SK-N-SH (cell line): ENCODE results near the gene GEMIN8. TPM values are rescaled to one million over a fixed set of nuclear protein-coding genes. Genes with fewer than 3 reads are reported as not detected.

ENCODE experiments used
- CTCF ChIA-PET: fragments of 300-600, 350-600 bp; formaldehyde crosslinking; extraction: SDS; loops from one replicate; lab custom pipeline; 2021; lab: Yijun Ruan, JAX
- POLR2A ChIA-PET: fragments of 350-600 bp; sonication (Branson Sonifier 250); formaldehyde crosslinking; extraction: SDS; loops from one replicate; lab custom pipeline; 2020; ENCODE audit warnings: antibody characterized with exemption, inconsistent platforms; lab: Yijun Ruan, JAX
- DNase-seq: peaks from one replicate; pipeline ENCODE4 v3.0.0; 2012
- H2AFZ ChIP-seq: fragments of 200-600 bp; sonication (generic); 2 replicates; pipeline ENCODE4 v1.8.1; 2016; ENCODE audit warnings: antibody characterized with exemption, mild to moderate bottlenecking, low read depth
- H3F3A ChIP-seq: fragments of 200-600 bp; sonication (generic); replicated peaks from 2 replicates; pipeline ENCODE3; 2016; ENCODE audit warnings: antibody characterized with exemption, mild to moderate bottlenecking; ENCODE audit not compliant: insufficient read depth
- H3K27ac ChIP-seq, 2 experiments: fragments of 200-500 bp in 1 of 2; fragments of 200-600 bp in 1 of 2; sonication (Bioruptor generic) in 1 of 2; sonication (generic), shearing (Covaris generic) in 1 of 2; 2 replicates each; pipeline versions ENCODE4 v1.5.1 to v1.6.1; 2014 to 2016; ENCODE audit warnings: low read depth in 2 of 2, inconsistent platforms in 1 of 2, low read length in 1 of 2, mild to moderate bottlenecking in 1 of 2, mixed read lengths in 1 of 2
- H3K27me3 ChIP-seq: fragments of 200-600 bp; sonication (generic), shearing (Covaris generic); 2 replicates; pipeline ENCODE4 v1.6.1; 2016; ENCODE audit warnings: mixed run types; ENCODE audit not compliant: insufficient read depth
- H3K36me3 ChIP-seq, 2 experiments: fragments of 200-500 bp in 1 of 2; fragments of 200-600 bp in 1 of 2; sonication (Bioruptor generic) in 1 of 2; sonication (generic) in 1 of 2; replicated peaks in 1 of 2; 2 replicates each; pipeline versions ENCODE3 to v1.5.1; 2014 to 2016; ENCODE audit warnings: low read length in 1 of 2, mild to moderate bottlenecking in 1 of 2; ENCODE audit not compliant: insufficient read depth in 2 of 2, control insufficient read depth in 1 of 2
- H3K4me1 ChIP-seq, 2 experiments: fragments of 200-500 bp in 1 of 2; fragments of 200-600 bp in 1 of 2; sonication (Bioruptor generic) in 1 of 2; sonication (generic), shearing (Covaris generic) in 1 of 2; 2 replicates each; pipeline versions ENCODE4 v1.5.1 to v1.6.1; 2014 to 2016; ENCODE audit warnings: low read depth in 1 of 2, low read length in 1 of 2, mixed run types in 1 of 2; ENCODE audit not compliant: insufficient read depth in 2 of 2, control insufficient read depth in 1 of 2
- H3K4me2 ChIP-seq: fragments of 200-600 bp; sonication (generic), shearing (Covaris generic); 2 replicates; pipeline ENCODE4 v1.6.1; 2017; ENCODE audit warnings: mixed run types
- H3K4me3 ChIP-seq, 2 experiments: fragments of 200-500 bp in 1 of 2; fragments of 200-600 bp in 1 of 2; sonication (Bioruptor generic) in 1 of 2; sonication (generic), shearing (Covaris generic) in 1 of 2; 2 replicates each; pipeline versions ENCODE4 v1.5.1 to v1.8.1; 2014 to 2016; ENCODE audit warnings: low read depth in 2 of 2, inconsistent platforms in 1 of 2, low read length in 1 of 2, mild to moderate bottlenecking in 1 of 2, mixed read lengths in 1 of 2, moderate library complexity in 1 of 2
- H3K79me2 ChIP-seq: fragments of 200-600 bp; sonication (generic); 2 replicates; pipeline ENCODE4 v1.8.1; 2017; ENCODE audit warnings: mild to moderate bottlenecking; ENCODE audit not compliant: insufficient read depth
- H3K9ac ChIP-seq: fragments of 200-600 bp; sonication (generic); 2 replicates; pipeline ENCODE4 v1.6.1; 2017; ENCODE audit warnings: mixed run types
- H3K9me2 ChIP-seq: fragments of 200-600 bp; sonication (generic); 2 replicates; pipeline ENCODE4 v1.6.1; 2017; ENCODE audit warnings: mixed run types
- H3K9me3 ChIP-seq: fragments of 200-600 bp; sonication (generic); 2 replicates; pipeline ENCODE4 v1.6.1; 2017; ENCODE audit warnings: mixed run types, mild to moderate bottlenecking, moderate library complexity
- H4K20me1 ChIP-seq: fragments of 200-600 bp; sonication (generic); 2 replicates; pipeline ENCODE4 v1.6.1; 2017; ENCODE audit warnings: mild to moderate bottlenecking, mixed run types; ENCODE audit not compliant: insufficient read depth
- CHD2 ChIP-seq: fragments of 150-350 bp; IDR thresholded peaks from 2 replicates; pipeline ENCODE4 v1.6.1; 2018; ENCODE audit warnings: low read length; ENCODE audit not compliant: partially characterized antibody
- ELF1 ChIP-seq: IDR thresholded peaks from 2 replicates; pipeline ENCODE4 v1.4.0; 2012
- FOSL2 ChIP-seq: IDR thresholded peaks from 2 replicates; pipeline ENCODE4 v1.4.0; 2012; ENCODE audit warnings: low read depth, mild to moderate bottlenecking, moderate library complexity, borderline replicate concordance
- FOXM1 ChIP-seq: IDR thresholded peaks from 2 replicates; pipeline ENCODE4 v1.4.0; 2012; ENCODE audit warnings: low read depth, mild to moderate bottlenecking
- GATA2 ChIP-seq: sonication (generic); formaldehyde crosslinking; IDR thresholded peaks from 2 replicates; pipeline ENCODE4 v1.5.0; 2020; ENCODE audit warnings: mild to moderate bottlenecking, missing genetic modification reagents
- IRF3 ChIP-seq: fragments of 150-350 bp; IDR thresholded peaks from 2 replicates; pipeline ENCODE4 v1.6.1; 2016; ENCODE audit warnings: mild to moderate bottlenecking, low read depth, low read length
- JUND ChIP-seq: IDR thresholded peaks from 2 replicates; pipeline ENCODE4 v1.4.0; 2012
- RAD21 ChIP-seq: IDR thresholded peaks from 2 replicates; pipeline ENCODE4 v1.6.1; 2012; ENCODE audit warnings: mild to moderate bottlenecking, low read length
- RXRA ChIP-seq: IDR thresholded peaks from 2 replicates; pipeline ENCODE4 v1.4.0; 2012; ENCODE audit warnings: low read depth, mild to moderate bottlenecking, borderline replicate concordance
- SIN3A ChIP-seq: IDR thresholded peaks from 2 replicates; pipeline ENCODE4 v1.6.1; 2012; ENCODE audit warnings: low read depth, mild to moderate bottlenecking, low read length, moderate library complexity, borderline replicate concordance
- SMC3 ChIP-seq: IDR thresholded peaks from 2 replicates; pipeline ENCODE4 v1.6.1; 2012; ENCODE audit warnings: low read depth, low read length, improper control_type of control experiment
- TEAD4 ChIP-seq: IDR thresholded peaks from 2 replicates; pipeline ENCODE4 v1.4.0; 2012; ENCODE audit warnings: mild to moderate bottlenecking, borderline replicate concordance; ENCODE audit not compliant: insufficient read depth
- YY1 ChIP-seq: IDR thresholded peaks from 2 replicates; pipeline ENCODE4 v1.4.0; 2012; ENCODE audit warnings: low read depth, mild to moderate bottlenecking
- polyA plus RNA-seq, 3 experiments: library from polyadenylated mRNA; depleted of rRNA; stranded (reverse); fragments of >200 nt; gene quantifications; 2 replicates each; pipeline ENCODE4 v1.2.3, GENCODE V29; 2012
- TF ChIP-seq, protein P1 (sequence below): IDR thresholded peaks from 2 replicates; pipeline ENCODE4; 2012
- TF ChIP-seq, protein P2 (sequence below): IDR thresholded peaks from 2 replicates; pipeline ENCODE4 v1.4.0; 2012; ENCODE audit warnings: low read depth, borderline replicate concordance
- TF ChIP-seq, protein P3 (sequence below): fragments of 150-350 bp; IDR thresholded peaks from 2 replicates; pipeline ENCODE4 v1.6.1; 2017; ENCODE audit warnings: antibody characterized with exemption, low read length, low read depth, borderline replicate concordance
- TF ChIP-seq, protein P4 (sequence below): IDR thresholded peaks from 2 replicates; pipeline ENCODE4 v1.4.0; 2012; ENCODE audit warnings: low read depth
- TF ChIP-seq, protein P5 (sequence below): IDR thresholded peaks from 2 replicates; pipeline ENCODE4 v1.4.0; 2012; ENCODE audit warnings: low read depth, borderline replicate concordance
- TF ChIP-seq, protein P6 (sequence below): fragments of 200-600 bp; sonication (generic); IDR thresholded peaks from 2 replicates; pipeline ENCODE4 v1.6.1; 2017; ENCODE audit warnings: antibody characterized with exemption, mild to moderate bottlenecking, moderate library complexity

Gene GEMIN8
- polyA plus RNA-seq, 1 of the 3 experiments (the other 2 are of a cell fraction), result 69.8 TPM

- TF ChIP-seq, protein P1, sequence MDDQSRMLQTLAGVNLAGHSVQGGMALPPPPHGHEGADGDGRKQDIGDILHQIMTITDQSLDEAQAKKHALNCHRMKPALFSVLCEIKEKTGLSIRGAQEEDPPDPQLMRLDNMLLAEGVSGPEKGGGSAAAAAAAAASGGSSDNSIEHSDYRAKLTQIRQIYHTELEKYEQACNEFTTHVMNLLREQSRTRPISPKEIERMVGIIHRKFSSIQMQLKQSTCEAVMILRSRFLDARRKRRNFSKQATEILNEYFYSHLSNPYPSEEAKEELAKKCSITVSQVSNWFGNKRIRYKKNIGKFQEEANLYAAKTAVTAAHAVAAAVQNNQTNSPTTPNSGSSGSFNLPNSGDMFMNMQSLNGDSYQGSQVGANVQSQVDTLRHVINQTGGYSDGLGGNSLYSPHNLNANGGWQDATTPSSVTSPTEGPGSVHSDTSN, result peak; percentile 3; the same call in 1 of the 2 replicates
- TF ChIP-seq YY1 (peak; percentile 69), GATA2 (CRISPR knock-in tag) (no peak), TEAD4 (0 out of 2 replicates have a peak, but pooled peaks have one; percentile 7), CHD2 (peak; percentile 54), FOSL2 (no peak), SMC3 (0 out of 2 replicates have a peak, but pooled peaks have one; percentile 12), ELF1 (peak; percentile 85), JUND (no peak)
- TF ChIP-seq, protein P2, sequence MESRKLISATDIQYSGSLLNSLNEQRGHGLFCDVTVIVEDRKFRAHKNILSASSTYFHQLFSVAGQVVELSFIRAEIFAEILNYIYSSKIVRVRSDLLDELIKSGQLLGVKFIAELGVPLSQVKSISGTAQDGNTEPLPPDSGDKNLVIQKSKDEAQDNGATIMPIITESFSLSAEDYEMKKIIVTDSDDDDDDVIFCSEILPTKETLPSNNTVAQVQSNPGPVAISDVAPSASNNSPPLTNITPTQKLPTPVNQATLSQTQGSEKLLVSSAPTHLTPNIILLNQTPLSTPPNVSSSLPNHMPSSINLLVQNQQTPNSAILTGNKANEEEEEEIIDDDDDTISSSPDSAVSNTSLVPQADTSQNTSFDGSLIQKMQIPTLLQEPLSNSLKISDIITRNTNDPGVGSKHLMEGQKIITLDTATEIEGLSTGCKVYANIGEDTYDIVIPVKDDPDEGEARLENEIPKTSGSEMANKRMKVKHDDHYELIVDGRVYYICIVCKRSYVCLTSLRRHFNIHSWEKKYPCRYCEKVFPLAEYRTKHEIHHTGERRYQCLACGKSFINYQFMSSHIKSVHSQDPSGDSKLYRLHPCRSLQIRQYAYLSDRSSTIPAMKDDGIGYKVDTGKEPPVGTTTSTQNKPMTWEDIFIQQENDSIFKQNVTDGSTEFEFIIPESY, result peak; percentile 48
- TF ChIP-seq, protein P3, sequence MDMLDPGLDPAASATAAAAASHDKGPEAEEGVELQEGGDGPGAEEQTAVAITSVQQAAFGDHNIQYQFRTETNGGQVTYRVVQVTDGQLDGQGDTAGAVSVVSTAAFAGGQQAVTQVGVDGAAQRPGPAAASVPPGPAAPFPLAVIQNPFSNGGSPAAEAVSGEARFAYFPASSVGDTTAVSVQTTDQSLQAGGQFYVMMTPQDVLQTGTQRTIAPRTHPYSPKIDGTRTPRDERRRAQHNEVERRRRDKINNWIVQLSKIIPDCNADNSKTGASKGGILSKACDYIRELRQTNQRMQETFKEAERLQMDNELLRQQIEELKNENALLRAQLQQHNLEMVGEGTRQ, result peak; percentile 72
- TF ChIP-seq, all 33 proteins: peak for 21
Observed at GRCh38 chrX:14029425-14030173, at the start of gene GEMIN8 (continued).

GRCh38 chrX:14076639-14077038 lies 46.9 kb upstream of the GEMIN8 start:
- ChIA-PET POLR2A (no interaction called here), CTCF (no interaction called here)
- no peaks in the 10 kb centered on the region for H3K9me3 ChIP-seq
- TF ChIP-seq, protein P1, result no peak
- TF ChIP-seq IRF3 (no peak), JUND (no peak), GATA2 (CRISPR knock-in tag) (no peak), RXRA (no peak), YY1 (no peak), FOXM1 (no peak), CHD2 (no peak), RAD21 (no peak), SIN3A (no peak)
- TF ChIP-seq, protein P3, result no peak
- TF ChIP-seq, protein P4, sequence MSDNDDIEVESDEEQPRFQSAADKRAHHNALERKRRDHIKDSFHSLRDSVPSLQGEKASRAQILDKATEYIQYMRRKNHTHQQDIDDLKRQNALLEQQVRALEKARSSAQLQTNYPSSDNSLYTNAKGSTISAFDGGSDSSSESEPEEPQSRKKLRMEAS, result no peak
- TF ChIP-seq, protein P5, sequence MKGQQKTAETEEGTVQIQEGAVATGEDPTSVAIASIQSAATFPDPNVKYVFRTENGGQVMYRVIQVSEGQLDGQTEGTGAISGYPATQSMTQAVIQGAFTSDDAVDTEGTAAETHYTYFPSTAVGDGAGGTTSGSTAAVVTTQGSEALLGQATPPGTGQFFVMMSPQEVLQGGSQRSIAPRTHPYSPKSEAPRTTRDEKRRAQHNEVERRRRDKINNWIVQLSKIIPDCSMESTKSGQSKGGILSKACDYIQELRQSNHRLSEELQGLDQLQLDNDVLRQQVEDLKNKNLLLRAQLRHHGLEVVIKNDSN, result no peak
- TF ChIP-seq, protein P6, sequence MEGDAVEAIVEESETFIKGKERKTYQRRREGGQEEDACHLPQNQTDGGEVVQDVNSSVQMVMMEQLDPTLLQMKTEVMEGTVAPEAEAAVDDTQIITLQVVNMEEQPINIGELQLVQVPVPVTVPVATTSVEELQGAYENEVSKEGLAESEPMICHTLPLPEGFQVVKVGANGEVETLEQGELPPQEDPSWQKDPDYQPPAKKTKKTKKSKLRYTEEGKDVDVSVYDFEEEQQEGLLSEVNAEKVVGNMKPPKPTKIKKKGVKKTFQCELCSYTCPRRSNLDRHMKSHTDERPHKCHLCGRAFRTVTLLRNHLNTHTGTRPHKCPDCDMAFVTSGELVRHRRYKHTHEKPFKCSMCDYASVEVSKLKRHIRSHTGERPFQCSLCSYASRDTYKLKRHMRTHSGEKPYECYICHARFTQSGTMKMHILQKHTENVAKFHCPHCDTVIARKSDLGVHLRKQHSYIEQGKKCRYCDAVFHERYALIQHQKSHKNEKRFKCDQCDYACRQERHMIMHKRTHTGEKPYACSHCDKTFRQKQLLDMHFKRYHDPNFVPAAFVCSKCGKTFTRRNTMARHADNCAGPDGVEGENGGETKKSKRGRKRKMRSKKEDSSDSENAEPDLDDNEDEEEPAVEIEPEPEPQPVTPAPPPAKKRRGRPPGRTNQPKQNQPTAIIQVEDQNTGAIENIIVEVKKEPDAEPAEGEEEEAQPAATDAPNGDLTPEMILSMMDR, result no peak

More at GRCh38 chrX:14076639-14077038, 46.9 kb upstream of the GEMIN8 start:
- H2AFZ ChIP-seq, result no peak overlapping the region
- H3K27me3 ChIP-seq, result peaks cover 4% of the 10 kb centered on the region; the same call in 1 of the 2 replicates
- no peaks in the 10 kb centered on the region for H3F3A ChIP-seq
- H3K27ac ChIP-seq, result no peak overlapping the region
- no peaks in the 10 kb centered on the region for H4K20me1 ChIP-seq
- H3K4me1 ChIP-seq, result peaks cover 0 to 2% of the 10 kb centered on the region in 2 experiments; a peak in 1 of 4 replicates
- no peaks in the 10 kb centered on the region for H3K9me2 ChIP-seq
- H3K79me2 ChIP-seq, result no peaks in the 10 kb centered on the region
- no peak overlapping the region for H3K4me2 ChIP-seq
- no peak overlapping the region for H3K4me3 ChIP-seq
- no peaks in the 10 kb centered on the region for H3K36me3 ChIP-seq
- no peak for DNase-seq
- H3K9ac ChIP-seq, result no peak overlapping the region
